Measurements from ENCODE around the gene GPC3. TPM values are rescaled to one million over a fixed set of nuclear protein-coding genes. Genes with fewer than 3 reads are reported as not detected.

The GPC3 gene
- total and polyA plus RNA-seq, 2 of the 4 experiments (the other 2 are of a cell fraction) = not detected

- POLR2A ChIA-PET (ENCODE audit: unreplicated experiment) = no interaction called here
- Histone ChIP-seq H3K56ac (ENCODE audit: extremely low read depth, insufficient read depth, low read length) (no peak overlapping the region), H3K4me3 (ENCODE audit: insufficient read depth, low read depth, low read length) (no peak overlapping the region), H3K27ac (ENCODE audit: insufficient read depth, low read length) (no peak overlapping the region), H3K36me3 (ENCODE audit: control insufficient read depth, insufficient read depth, low read length) (no peaks in the 10 kb centered on the region), H3K9me3 (ENCODE audit: control insufficient read depth, insufficient read depth, low read length) (no peaks in the 10 kb centered on the region), H2AFZ (replicated peaks; ENCODE audit: low read length, poor library complexity) (no peak overlapping the region), H3K4ac (ENCODE audit: low read depth, low read length) (no peak overlapping the region), H2BK5ac (ENCODE audit: low read depth, low read length, poor library complexity, severe bottlenecking) (no peak overlapping the region), H2AK5ac (ENCODE audit: low read depth, low read length) (no peak overlapping the region), H4K91ac (ENCODE audit: insufficient read depth, low read depth, low read length) (no peak overlapping the region), H3K79me1 (ENCODE audit: low read depth in 1 of 2, low read length in 2 of 2) (no peaks in the 10 kb centered on the region), H4K8ac (ENCODE audit: low read depth in 2 of 2, low read length in 2 of 2) (no peak overlapping the region), H2BK15ac (ENCODE audit: low read depth, low read length) (no peak overlapping the region), H4K20me1 (ENCODE audit: insufficient read depth, low read length) (no peaks in the 10 kb centered on the region), H3K14ac (replicated peaks; ENCODE audit: low read depth, low read length) (no peak overlapping the region), H2BK120ac (ENCODE audit: low read depth, low read length) (no peak overlapping the region), H3K18ac (ENCODE audit: low read depth, low read length) (no peak overlapping the region), H3K4me1 (ENCODE audit: control insufficient read depth, insufficient read depth, low read length) (no peaks in the 10 kb centered on the region), H3K4me2 (ENCODE audit: low read depth, low read length) (no peak overlapping the region), H2AK9ac (replicated peaks; ENCODE audit: low read depth, low read length, poor library complexity) (no peak overlapping the region), H3K23ac (ENCODE audit: low read depth, low read length) (no peak overlapping the region), H3K9ac (ENCODE audit: low read depth, low read length) (no peak overlapping the region), H2BK20ac (ENCODE audit: low read depth, low read length) (no peak overlapping the region), H3K9me1 (ENCODE audit: insufficient read depth, low read length) (no peaks in the 10 kb centered on the region), H4K5ac (ENCODE audit: low read depth, low read length) (no peak overlapping the region), H3K27me3 (ENCODE audit: control insufficient read depth, insufficient read depth, low read length) (peaks cover 2% of the 10 kb centered on the region; the same call in 1 of the 2 replicates)
- CTCF ChIA-PET = interaction anchor here (0.7 kb wide), 1 partner anchor 9 kb away, joined by 5 read pairs; no protein-coding TSS in a partner anchor
- BruUV-seq (replicated peaks) = no TSS peak
- ATAC-seq (ENCODE audit: low read depth) = no peak
- TF ChIP-seq MAZ (IDR thresholded peaks at IDR 0.05; ENCODE audit: borderline replicate concordance, low read depth, low read length) = no peak
- no peak for TF ChIP-seq BHLHE40 (IDR thresholded peaks at IDR 0.05; ENCODE audit: low read depth, low read length)
- TF ChIP-seq FOS (IDR thresholded peaks at IDR 0.05; ENCODE audit: low read depth, low read length) = no peak
- TF ChIP-seq MXI1 (IDR thresholded peaks at IDR 0.05; ENCODE audit: borderline replicate concordance, low read depth, low read length) = no peak
- no peak for TF ChIP-seq RAD21 (IDR thresholded peaks at IDR 0.05; ENCODE audit: low read length)
- no peak for TF ChIP-seq USF2 (IDR thresholded peaks at IDR 0.05; ENCODE audit: low read depth, low read length)
- no peak for TF ChIP-seq SMC3 (IDR thresholded peaks at IDR 0.05; ENCODE audit: low read depth, low read length)
- no peak for TF ChIP-seq RCOR1 (IDR thresholded peaks at IDR 0.05; ENCODE audit: insufficient replicate concordance, low read length)
- no peak for TF ChIP-seq ELK1 (IDR thresholded peaks at IDR 0.05; ENCODE audit: borderline replicate concordance, low read depth, low read length)
- no peak for TF ChIP-seq CHD1 (IDR thresholded peaks at IDR 0.05; ENCODE audit: low read depth, low read length)
- no peak for TF ChIP-seq MAFK (IDR thresholded peaks at IDR 0.05; ENCODE audit: low read depth, low read length)
- TF ChIP-seq CTCF (conservative IDR thresholded peaks at IDR 0.05; ENCODE audit: low read depth, low read length) = no peak
- TF ChIP-seq CEBPB (IDR thresholded peaks at IDR 0.05; ENCODE audit: low read depth, low read length) = no peak
- intact Hi-C loops (cut with micrococcal nuclease) (no loop called here), in situ Hi-C loops (cut with MboI; ENCODE audit: low sequenced_read_pairs) (no loop called here), dilution Hi-C loops (cut with HindIII; ENCODE audit: low sequenced_read_pairs, unreplicated experiment) (no loop called here)
- DNase-seq = no peak
- WGBS, 2 experiments (ENCODE audit: extremely low coverage in 2 of 2, insufficient read length in 1 of 2) = no CpG with 5 or more reads among the region's 1 CpG
These were observed 74.9 kb downstream of the GPC3 start for GRCh38 chrX:133910539-133910938.

Measured in IMR-90 (cell line).